Stimulated activated CD4-positive, alpha-beta T cell treated with anti-CD3 and anti-CD28 coated beads, Interleukin-12 subunit alpha, Interleukin-12 subunit beta, amount 100 ng/mL, for 24 hours (primary cell): ENCODE results near the gene HSD3B2.

Experiments used
- DNase-seq, 2 experiments: peaks; one replicate each; pipeline ENCODE4 v3.0.0-alpha.2; 2020; ENCODE audit warnings: low read depth in 2 of 2

Gene HSD3B2

DNA sequence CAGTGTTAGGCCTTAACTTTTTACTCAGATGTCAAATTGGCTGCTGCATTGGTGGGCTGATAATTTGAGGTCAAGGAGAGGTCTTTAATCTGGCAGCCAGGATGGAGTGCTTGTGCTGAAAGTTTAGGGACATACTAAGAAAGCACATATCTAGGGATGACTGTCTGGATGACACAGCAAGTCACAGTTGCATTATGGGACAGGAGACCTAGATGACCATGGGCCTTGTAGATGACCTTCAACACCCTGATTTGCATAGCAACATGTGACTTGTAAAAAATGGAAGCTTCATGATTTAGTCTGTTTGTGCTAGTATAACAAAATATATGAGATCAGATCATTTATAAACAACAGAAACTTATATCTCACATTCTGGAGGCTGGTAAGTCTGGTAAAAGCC lies 18.0 kb upstream of the HSD3B2 start:
- no peak for DNase-seq

DNA sequence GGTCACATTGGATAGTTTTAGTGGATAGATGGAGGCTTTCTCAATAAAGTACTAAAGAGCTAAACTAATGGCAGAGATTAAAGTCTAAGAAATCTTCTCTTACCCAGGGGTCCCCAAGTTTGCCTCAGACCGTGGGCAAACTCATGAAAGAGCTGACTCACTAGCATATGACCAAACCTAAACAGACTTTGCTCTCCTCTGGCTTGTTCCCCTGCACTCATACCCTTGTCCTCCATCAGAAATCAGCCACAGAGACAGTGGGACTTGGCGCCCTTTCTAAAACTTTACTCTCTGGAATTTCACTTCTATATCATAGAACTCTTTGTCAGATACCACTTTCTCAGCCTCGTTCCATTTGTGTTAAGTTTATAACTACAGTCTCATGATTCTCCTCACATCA lies 17.0 kb upstream of the HSD3B2 start:
- DNase-seq, result no peak

DNA sequence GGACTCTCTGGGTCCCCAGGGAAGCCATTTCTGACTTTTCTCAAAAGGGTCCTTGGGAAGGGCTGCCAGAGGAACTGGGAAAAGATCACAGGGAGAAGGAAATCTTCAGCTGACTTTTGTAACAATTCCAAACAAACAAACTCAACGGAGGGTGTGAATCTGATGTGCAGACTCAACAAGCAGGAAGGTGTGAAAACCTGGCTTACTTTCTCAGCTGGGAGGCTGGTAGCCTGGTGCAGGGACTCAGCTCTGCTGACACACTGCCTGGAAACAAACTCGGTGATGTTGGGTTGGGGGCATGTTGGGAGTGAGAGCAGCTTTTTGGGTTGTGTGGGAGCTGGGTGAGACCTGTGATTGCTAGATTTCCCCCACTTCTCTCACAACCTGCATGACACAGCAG lies 10.2 kb upstream of the HSD3B2 start:
- DNase-seq, result no peak

DNA sequence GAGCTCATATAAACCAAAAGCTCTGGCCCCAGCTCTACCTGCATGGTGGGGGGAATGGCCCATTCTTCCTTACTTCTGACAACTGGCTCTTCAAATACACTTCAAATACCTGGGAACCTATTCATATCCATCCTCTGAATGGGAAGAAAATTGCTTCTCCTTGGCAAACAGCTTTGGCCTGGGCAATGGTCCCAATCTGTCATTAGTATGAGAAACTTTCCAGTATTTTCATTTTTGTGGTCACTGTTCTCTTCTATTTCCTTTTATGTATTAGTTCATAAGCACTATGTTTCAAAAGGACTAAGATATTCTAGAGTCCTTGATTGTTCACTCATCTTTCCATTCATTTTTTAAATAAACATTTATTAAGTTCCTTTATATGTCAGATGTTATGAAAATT lies 5.2 kb upstream of the HSD3B2 start:
- DNase-seq, result no peak

DNA sequence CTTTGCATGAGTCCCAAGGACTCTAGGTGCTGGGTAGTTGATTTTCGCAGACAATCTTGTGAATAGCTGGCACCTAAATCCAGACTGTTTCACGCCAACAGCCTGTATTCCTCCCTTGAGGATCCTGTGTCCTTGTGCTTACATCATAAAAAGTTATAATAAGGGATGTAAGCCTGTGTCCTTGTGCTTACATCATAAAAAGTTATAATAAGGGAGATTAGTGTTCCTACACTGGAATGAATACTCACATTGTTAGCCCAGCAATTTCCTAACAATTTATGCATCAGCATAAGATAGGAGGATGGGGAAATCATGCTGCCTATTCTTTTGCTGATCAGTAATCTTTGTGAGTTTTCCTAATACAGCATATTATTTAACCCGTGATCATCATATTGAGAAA lies 4.0 kb upstream of the HSD3B2 start:
- no peak for DNase-seq

DNA sequence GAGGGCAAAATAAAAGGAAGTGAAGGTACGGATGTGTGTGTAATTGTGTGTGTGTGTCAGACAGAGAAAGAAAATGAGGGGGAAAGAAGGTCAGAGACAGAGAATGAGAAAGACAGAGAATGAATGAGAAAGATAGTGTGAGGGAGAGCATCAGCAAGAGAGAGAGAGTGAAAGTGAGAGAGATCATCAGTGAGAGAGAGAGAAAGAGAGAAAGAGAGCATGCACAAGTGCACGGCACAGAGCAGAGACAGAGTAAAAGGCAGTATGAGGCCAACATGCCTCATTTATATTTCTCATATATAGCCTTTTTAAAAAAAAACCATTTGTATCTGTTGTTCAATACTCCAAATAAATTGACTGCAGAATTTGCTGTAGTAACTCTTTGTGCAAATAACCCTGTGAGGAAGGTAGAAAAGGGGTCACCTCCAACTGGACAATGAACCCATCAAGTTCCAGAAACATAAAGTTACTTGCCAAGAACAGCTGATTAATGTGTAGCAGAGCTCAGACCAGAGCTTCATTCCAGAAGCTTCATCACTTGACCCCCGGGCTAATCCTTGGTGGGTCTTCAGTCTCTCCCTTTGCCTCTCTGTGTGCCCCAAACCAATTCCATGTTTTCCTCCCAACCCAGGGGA lies 1.2 kb downstream of the HSD3B2 start:
- DNase-seq, result no peak

DNA sequence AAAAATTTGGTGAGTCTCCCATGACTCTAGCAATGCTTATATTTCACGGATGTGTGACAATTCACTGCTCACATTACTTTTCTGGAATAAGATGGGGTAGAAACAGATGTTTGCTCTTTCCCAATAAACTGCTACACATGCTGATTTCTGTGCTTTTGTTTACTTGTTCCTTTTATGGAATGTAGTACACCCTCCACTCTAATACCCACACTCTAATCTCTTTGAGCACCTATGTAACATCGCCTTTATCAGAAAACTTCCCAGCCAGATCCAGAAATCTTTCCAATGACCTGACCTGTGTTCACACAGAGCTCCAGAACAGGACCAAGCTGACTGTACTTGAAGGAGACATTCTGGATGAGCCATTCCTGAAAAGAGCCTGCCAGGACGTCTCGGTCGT lies 4.2 kb downstream of the HSD3B2 start:
- DNase-seq, result no peak

DNA sequence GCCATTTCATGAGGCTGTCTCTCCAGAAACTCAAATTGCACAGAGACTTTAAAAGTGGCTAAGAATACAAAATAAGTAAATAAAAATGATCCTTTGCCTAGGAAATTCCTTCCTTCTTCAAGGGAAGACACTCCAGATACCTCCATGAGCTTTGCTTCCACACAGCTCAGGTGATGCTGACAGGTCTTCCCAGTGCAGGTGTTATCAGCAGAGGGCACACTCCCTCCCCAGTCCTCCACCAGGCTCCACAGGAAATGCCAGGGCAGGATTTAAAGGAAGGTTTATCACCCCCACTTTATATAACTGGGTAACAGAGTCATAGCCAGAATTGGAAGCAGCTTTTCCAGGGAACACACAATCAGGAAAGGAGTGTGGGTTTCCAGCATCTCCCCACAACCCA lies 5.7 kb downstream of the HSD3B2 start:
- no peak for DNase-seq

DNA sequence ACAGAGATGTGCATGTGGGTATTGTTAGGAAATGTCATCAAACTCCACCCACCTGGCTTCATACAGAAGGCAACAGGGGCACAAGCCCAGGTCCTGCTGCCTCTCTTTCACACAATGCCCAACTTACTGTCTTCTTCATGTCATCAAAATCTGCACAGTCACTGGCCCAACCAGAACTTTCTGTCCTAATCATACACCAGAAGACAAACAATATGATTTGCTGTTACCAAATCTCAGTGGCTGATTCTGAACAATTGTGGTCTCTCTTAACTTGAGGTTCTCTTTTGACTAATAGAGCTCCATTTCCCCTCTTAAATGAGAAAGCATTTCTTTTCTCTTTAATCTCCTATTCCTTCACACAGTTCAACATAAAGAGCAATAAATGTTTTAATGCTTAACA lies 7.7 kb downstream of the HSD3B2 start:
- DNase-seq, result no peak

DNA sequence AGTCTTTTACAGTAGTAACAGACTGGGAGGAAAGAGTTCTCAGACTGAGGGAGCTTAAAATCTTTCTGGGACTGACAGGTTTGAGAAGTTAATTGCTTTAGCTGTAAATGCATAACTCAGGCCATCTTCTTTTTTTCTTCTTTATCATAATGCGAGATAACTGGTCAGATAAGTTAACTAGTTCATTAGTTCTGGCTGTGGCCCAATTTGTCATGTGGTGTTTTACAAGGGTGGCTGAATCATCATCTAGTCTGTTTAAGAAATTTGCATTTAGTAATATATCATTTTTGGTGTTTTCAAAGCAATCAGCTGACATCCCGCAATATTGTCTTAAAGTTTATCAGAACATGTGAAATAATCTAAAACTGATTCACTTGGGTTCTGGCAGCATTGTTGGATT lies 14.0 kb downstream of the HSD3B2 start:
- no peak for DNase-seq

DNA sequence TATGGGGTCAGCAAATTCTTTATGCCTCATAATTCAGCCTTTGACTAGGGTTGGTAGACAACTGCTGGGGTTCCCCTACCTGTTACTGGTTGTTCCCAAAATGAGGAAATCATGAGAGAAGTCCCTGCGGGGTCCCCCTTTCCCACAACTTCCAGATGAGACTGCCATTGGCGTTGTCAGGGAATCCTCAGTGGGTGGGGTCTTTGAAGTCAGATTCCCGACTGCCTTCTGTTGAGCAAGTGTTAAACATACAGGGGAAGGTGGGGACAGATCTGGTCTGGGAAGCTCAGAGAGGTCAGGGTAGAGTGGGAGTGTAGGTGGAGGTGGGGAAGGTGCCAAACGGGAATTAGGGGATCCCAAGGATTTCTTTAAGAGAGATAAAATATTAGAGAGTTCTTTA lies 14.7 kb downstream of the HSD3B2 start:
- no peak for DNase-seq

DNA sequence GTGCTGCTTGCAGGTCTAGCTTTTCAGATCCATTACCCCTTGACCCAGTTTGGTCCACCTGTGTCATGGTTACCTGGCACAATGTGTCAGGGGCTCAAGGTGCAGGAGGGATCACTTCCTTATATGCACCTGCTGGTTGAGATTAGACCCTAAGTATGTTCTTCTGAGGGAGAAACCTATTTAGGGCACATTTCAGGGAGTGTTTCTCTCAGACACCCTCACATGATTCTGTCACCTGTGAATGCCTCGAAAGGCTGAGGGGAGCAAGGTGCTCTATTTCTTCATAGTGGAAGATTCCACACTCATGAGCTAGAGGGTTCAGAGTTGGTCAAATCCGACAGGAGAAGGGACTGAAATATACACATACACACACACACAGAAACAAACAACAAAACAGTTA lies 15.5 kb downstream of the HSD3B2 start:
- no peak for DNase-seq

DNA sequence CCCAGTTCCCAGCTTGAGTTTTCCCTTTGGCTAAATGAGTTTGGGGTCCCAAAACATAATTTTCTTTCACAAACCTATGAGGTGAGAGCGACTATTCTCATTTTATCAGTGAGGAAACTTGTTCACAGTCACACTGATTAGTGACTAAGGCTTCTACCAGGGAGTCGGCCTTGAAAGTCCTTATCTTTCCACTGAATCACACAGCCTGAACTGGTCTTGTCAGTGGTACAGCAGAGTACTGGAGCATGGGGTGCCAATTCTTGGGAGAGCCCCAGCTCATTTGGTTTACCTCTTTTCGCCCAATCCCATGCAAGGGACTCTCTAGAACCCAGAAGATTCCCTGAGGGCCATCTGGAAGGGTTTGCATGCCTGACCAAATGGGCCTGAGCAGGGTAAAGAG lies 16.9 kb downstream of the HSD3B2 start:
- no peak for DNase-seq

DNA sequence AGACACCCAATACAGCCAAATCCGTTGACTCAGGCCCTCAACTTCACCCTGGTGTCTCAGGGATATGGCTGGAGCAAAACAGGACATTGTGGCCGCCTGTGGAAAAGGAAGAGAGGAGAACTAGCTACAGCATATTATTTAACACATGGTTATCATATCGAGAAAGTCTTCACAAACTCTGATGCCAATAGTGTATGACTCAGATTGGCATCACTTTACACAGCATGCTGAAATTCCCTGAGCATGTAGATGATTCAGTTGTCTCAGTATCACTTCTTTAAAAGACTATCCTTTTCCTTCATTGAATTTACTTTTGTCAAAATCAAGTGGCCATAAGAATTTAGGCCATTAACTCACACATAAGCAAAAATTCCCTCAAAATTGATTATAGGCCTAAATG lies 20.1 kb downstream of the HSD3B2 start:
- DNase-seq, result no peak

DNA sequence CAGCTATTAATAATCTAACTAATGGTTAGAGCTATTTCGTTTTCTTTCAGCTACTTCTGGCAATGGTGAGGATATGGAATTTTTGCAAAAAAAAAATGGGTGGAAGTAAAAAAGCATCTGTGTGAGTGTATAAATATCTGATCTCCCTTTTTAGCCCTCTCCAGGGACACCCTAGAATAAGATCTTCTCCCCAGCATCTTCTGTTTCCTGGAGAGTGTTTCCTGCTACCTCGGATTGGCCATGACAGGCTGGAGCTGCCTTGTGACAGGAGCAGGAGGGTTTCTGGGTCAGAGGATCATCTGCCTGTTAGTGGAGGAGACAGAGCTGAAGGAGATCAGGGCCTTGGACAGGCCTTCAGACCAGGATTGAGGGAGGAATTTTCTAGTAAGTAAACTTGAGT lies 23.8 kb downstream of the HSD3B2 start:
- DNase-seq, result no peak

DNA sequence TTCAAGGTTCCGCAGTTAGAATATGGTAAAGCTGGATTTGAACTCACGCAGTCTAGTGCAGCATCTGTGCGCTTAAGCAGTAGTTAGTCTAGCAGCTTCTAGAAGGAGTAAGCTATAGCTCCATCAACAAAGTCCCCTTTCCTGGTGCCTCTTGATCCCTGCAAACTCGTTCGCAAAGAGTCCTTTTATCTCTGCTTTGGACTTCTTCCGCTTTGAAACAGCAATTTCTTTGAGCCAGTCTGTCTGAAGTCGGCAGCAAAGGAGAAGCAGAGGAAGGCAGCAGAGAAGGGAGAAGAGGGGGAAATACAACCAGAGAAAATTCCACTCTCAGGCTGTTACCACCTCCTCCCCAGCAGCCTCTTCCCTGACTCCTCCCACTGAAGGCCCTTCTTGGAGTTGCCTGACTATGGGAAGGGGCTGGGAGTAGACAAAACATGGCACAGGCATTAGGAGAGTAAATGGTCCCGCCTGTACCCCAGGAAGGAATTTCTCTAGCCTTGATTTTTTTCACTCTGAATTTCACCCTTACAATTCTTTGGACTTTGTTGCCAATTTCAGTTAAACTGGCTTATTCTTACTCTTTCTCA lies 25.9 kb downstream of the HSD3B2 start:
- DNase-seq, result no peak

DNA sequence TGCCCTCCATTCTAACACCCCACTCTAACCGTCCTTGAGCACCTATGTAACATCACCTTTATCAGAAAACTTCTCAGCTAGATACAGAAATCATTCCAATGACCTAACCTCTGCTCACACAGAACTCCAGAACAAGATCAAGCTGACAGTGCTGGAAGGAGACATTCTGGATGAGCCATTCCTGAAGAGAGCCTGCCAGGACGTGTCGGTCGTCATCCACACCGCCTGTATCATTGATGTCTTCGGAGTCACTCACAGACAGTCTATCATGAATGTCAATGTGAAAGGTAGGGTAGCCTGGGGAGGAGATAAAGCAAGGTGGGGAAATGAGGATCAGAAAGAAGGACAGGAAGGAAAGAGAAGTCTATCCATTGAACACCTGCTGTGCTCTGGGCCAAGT lies 27.8 kb downstream of the HSD3B2 start:
- no peak for DNase-seq

DNA sequence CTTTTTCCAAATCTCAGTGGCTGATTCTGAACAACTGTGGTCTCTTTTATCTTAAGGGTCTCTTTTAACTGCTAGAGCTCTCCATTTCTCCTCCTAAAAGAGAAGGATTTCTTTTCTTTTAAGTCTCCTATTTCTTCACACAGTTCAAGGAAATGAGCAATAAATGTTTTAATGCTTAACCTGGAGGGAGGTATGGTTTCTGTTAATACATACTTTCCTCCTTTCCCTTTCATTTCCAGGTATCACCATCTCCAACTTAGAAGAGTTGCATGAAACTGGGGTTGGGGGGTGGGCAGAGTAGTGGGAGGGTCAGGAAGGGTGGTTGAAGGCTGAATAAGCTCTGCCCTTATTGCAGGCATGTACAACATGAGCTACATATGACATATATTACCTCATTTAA lies 31.4 kb downstream of the HSD3B2 start:
- DNase-seq, result no peak

DNA sequence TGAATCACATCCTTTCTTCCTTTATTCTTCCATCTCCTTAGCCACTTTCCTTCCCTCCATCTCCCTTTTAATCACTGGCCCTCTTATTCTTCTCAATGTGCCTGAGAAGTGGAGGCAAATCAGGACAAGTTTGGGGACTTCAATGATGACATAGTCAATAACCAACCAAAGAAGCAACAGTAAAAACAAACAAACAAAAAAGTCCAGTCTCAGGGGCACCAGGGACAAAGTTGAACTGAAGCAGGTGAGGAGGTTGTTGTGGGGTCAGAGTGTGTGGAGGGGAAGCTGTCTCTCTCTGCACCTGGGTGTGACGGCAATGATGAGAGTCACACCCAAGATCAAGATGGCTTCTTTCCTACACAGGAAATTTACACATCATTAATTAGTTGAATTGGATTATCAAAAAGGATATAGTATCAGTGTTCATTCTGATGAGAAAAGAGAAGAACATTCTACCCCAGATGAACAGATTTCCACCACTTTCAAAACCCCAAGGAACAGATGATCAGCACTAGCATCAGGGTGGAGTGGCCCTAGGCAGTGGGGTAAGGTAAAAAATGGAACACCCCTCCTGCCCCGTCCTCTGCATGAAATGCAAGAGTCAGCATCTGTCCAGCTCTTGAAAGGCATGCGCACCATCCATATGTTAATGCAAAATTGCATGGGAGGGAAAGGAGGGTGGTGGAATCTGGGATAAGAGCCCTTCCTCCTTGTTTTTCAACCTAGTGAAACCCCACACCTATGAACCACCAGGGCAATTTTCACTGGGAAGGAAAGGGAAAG lies 32.6 kb downstream of the HSD3B2 start:
- no peak for DNase-seq

DNA sequence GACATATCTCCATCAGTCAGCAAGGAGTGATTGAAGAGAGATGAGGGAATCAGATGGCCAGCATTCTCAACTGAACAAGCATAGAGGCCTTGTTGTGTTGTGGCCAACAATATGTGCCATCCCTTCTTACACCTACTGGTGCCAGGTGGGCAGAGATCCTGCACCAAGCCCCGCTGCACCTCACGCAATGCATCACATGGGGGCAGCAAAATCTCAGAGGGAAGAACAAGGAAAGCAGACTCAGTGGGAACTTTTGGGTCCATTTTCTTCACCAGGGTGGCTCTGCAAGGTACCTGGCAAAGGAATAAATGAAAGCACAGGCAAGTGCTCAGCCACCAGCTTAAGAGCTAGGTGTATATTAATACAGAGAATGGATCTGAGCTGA lies 33.2 kb downstream of the HSD3B2 start:
- no peak for DNase-seq

DNA sequence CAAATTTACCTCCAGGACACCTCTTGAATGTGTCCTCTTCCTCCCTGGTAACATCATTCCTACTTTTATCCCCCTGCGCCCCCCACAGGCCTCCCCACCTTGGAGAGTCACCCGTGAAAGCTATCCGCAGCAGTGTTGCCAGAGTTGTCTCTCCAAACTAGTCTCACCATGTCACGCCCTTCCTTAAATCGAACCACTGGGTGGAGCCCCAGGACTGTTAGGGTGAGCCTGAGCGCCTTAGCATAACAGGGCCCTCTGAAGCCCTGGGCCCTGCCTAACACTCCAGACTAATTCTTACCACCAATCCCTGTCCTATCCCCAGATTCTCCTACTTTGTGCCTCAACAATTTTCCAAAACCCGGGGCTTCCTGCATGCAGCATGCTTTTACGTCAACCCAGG lies 35.0 kb downstream of the HSD3B2 start:
- DNase-seq, result no peak

DNA sequence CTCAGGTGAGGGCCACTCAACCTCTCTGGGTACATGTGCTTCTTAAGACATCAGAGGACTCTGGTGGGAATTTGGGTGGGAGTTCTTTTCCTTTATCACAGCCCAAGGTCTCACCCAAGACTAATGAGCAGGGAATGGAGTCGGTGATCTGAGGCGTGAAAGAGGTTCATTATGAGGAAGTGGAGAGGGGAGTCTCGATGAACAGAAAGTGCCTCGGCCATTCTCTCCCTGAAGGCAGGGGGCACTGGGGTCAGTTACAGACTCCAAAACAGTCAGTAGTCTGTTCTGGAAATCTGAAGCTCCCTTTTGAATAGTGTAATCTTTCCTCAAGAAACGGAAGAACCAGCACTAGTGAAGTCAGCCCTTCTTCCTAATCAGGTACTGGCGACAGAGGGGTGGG lies 36.2 kb downstream of the HSD3B2 start:
- DNase-seq, result no peak

DNA sequence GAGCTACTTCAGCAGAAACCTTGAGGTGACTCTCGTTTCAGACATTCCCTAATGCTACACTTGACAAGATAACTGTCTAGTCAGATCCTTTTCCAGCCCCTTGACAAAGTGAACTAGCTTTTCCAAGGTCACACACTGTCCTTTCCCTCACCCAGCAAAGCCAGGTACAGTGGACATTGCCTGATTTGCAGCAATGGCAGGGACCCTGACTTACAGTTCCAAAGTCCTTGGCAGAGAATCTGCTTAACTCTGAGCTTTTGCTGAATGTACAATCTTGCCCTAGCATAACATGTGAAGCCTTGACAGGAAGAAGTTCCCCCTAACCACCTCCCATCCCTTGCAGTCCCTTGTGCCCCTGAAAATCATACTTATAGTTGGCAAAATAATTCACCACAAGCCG lies 37.1 kb downstream of the HSD3B2 start:
- no peak for DNase-seq

DNA sequence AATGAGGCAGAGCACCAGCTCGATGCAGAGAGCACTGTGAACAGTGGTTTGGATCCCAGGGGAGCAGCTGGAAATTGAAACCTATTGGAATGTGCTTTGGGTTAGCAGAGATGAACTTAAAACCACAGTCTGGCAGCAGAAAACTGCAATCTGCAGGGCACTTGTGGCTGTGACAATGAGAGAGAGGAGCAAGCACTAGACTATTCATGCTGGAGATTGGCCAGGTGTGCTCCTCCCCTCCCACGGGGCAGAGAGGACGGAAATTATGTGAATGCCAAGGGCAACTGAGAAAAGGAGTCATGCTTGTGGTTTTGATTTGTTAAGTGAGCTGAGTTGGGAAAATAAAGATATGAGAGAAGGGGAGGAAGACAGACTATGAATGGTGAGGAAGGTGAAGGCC lies 38.1 kb downstream of the HSD3B2 start:
- DNase-seq, result peak in 1 of 2 experiments; percentile 7
